HG03066 (cell line): ENCODE results near the gene ARHGDIA.

Experiments used
- ATAC-seq: cut with Tn5 transposase; IDR thresholded peaks from one replicate; pipeline ENCODE4 v1.9.1; 2021; ENCODE audit warnings: low read depth; ENCODE audit not compliant: unreplicated experiment

ARHGDIA gene

DNA sequence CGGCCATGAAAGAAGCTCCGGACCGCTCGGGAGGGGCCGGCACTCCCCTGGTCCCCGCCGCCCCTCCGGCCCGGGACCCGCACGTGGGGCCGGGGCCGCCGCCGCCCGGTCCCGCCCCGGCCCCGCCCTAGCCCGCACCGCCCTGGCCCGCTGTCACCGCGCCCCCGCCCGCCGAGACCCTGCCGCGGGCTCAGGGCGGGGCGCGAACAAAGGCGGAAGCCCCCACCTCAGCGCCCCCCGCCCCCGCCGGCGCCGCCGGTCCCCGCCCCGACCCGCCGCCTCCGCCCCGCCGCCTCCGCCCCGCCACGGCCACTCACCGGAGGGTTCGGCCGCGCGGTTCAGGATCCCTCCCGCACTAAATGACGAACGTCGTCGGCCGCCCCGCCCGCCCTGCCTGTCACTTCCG lies at the start of gene ARHGDIA:
Gene ARHGDIA, minus strand, starts transcription at position 357 of the 406 bp plus-strand sequence. CDS start 1,407 bp downstream, outside the sequence.
- peak; percentile 19 for ATAC-seq

DNA sequence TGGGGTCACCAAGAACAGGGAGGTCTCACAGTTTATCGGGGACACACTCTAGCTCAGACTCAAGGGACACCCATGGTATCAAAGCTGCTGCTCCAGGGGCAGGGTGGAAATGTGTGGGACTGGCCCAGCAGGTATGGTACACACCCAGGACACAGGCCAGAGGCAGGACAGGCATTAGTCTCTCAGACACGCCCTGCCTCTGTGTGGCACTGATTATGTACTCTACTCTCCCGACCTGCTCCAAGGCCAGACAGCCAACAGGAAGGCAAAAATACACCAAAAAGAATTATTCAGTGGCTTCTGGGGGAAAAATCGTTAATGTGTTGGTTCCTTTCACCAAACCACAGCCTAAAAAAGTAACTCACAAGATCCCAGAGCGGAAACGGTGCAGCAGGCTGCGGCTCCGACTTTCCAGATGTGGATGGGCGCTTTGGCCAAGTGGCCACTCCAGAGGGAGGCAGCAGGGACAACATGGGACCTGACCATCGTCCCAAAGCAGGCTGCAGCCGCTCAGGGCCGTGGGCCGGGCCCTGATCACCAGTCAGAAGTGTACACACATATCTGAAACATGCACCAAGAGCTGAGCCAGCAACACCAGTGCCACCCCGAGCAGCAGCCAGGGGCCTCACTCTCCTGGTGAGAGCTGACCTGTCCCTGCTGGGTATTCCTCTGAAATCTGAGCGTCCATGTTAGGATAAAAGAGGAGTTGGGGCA lies 47.9 kb upstream of the ARHGDIA start:
- no peak for ATAC-seq

DNA sequence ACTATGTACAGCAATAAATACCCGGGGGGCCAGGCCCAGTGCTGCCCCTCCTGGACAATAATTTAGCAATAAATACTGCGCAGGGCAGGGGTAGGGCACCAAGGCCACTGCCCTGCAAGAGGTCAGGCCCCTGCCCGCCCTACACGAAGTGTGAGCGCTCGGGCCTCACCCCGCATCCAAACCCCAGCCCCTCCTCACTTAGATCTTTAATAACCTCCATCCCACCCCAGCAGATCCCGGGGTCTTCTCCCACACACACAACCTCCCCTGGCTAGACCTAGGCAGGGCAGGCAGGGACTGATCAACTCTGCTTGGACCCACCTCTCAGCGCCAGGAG lies 47.2 kb upstream of the ARHGDIA start:
- ATAC-seq = peak; percentile 30

DNA sequence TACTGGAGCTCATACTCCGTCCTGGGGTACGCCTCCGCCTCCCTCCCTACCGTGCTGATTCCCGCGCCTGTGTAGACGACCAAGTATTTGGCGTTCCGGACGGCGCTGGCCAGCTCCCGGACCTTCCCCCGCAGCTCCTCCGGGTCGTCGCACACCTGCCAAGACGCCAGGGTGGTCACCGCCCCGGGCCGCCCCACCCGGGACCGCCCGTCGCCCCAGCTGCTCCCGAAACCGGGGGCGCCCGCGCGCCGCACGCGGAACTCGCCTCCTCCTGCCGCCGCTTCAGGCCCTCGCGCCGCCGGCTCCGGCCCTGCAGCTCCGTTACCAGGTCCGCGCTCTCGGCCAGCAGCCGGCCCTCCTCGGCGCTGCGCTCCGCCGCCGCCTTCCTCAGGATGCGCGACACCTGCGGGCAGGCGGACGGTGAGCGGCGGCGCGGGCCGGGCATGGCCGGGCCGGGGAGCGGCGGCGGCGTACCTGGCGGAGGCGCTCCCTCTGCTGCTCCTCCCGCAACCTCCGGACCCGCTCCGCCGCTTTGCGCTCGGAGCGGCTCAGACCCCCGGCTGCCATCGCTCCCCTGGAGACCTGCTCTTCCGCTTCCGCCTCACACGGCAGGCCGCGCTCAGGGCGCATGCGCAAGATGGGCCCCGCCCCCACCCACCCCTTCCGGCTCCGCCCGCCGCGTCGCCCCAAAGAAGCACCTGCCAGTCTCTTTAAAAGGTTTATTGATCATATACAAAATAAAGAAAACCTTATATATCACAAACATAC lies 46.6 kb upstream of the ARHGDIA start, which contains the start of gene SIRT7:
Gene SIRT7, minus strand, starts transcription at position 612 of the 768 bp plus-strand sequence. Its CDS starts 45 bp downstream, at position 567.
- peak; percentile 69 for ATAC-seq

DNA sequence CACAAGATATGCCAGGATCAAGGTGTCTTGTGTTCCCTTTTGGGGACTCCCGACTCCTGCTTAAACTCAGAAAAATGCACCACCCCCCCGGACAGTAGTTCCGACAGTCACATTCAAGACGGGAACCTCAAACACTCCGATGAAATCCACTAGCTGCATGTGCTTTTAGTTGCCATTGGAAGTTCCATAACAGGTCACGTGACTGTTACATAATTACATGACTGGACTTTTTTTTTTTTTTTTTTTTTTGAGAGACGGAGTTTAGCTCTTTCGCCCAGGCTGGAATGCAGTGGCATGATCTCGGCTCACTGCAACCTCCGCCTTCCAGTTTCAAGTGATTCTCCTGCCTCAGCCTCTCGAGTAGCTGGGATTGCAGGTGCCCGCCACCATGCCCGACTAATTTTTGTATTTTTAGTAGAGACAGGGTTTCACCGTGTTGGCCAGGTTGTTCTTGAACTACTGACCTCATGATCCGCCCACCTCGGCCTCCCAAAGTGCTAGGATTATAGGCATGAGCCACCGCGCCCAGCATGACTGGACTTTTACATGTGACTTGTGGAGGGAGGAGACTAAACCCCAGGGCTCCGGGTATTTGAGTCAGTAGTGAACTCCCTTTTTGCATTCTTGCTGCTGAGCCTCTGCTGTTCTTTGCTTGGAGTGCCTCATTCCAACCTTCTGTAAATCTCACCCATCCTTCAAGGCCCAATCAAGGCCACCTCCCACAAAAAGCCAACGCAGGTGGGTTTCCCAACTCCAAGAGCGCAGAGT lies 45.3 kb upstream of the ARHGDIA start:
- no peak for ATAC-seq

DNA sequence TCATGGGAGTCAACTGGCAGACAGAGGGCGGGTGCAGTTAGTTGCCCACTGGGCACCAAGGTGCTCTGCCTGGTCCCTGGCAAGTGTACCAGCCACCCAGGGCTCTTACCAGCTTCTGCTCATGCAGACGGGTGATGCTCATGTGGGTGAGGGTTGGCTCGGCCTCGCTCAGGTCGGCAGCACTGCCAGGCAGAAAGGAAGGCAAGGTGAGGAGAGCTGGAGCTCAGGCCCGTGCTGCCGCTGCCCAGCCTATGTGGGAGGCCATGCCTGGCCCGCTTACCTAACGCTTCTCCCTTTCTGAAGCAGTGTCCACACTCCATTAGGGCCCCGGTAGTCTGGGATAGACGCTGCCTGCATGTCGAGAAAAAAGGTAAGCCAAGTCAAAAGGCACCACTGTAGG lies 44.2 kb upstream of the ARHGDIA start:
- ATAC-seq = no peak

DNA sequence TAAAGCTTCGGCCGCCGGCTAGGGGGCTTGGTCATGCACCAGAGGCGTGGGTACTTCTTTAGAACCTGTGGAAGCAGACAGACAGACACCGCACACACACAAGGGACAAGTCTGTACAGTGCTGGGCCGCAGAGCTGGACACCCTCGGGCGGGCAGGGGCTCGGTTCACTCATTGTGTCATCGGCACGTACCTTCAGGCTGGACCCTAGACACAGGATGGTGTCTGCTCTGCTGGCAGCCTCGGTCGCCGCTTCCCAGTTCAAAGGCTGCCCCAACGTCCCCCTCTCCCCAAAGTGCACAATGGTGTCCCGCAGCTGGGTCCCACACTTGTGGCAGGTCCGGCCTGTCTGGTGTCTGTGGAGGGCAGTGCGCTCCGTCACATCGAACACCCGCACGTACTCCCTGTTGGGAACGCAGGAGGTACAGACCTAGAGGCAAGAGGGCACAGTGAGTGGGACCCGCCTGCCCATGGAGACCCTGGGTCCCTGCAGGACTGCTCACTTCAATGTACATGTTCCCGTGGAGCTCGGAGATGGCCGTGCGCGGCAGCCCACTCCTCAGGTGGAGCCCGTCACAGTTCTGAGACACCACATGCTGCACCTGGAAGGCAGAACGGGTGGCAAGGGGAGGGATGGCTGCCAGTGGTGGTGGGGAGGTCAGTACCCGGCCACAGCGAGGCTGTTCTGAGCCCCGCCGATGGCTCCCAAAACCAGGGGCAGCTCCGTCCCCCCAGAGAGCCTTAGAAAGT lies 43.1 kb upstream of the ARHGDIA start:
- no peak for ATAC-seq

DNA sequence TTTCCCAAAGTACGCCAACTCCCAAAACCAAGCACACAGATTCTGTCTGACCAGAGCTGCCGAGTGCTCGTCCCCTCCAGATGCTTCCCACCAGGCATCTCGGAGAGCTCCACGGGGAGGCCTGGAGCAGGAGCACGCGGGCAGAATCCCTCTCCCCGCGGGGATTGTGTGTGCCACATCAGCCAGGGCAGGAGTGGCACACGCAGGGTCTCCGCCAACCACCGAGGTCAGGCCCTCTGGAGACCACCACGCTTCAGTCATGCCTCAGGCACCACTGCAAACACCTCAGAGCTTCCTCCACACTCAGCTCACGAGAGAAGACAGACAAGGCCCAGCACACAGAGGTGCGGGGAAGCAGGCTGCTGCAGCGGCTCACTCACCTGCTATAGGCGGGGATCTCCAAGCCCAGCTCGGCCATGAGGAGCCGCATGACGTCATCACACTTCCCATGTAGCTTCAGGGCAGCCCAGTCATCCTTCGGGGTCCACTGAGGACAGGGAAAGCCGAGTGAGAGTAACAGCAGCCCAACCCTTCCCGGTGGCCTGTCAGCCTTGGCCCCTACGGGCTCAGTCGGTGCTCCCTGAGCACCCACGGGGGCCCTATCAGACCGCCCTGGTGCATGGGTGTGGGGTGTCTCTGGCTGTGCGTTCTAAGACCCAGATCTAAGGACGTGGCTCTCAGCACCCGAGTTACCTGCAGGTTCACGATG lies 42.4 kb upstream of the ARHGDIA start:
- ATAC-seq = no peak

DNA sequence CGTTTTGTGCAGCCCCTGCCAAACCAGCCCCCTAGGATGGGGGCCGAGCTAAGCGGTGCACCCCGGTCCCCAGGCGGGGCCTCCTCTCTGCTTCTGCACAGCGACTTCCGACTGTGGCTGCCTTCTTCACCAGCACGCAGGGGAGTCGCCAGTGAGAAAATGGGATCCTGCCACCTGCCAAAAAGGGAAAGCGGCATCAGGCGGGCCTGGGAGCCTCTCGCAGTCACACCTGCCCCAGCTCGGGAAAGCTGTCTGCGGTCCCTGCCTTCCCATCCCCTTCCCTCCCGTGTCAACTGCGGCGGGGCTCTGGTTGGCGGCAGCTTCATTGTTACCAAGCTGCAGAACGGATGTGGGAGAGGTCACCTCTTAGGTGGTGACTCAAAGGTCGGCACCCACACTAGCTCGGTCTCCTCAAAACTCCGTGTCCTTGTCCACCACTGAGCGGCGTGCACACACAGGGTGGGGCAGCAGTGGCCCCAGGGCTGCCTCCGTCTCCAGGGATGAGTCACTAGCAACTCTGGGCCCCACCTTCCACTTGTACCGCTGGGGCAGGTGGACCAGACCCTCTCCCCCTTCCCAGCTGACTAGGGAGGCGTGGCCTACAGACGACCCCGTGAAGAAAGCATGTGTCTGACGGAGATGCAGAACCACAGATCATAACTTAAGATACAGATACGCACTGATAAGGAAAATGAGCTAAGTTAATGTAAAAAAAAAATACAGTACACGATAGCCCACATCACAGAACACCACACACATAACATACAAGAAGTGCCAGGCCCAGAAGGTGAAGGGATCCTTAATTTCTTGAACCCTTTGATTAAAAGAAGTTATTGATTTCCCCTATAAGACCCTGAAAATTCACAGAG lies 41.5 kb upstream of the ARHGDIA start:
- no peak for ATAC-seq

DNA sequence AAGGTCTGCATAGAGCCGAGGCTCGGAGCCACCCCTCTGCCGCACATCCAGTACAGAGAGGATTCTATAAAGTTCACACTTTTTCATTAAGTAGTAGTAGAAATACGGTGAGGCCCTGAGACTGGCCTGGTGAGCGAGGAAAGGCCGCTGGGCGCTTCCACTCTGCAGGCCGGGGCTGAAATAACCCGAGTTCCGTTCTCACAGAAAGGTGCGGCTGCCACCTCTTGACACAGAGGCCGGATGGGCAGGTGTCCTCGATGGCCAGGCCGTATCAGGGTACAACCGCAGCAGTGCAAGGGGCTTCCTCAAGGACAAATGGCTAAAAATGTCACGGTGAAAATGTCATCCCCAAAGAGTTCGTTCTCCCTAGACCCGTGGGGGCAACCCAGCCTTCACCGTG lies 40.8 kb upstream of the ARHGDIA start:
- ATAC-seq = no peak

DNA sequence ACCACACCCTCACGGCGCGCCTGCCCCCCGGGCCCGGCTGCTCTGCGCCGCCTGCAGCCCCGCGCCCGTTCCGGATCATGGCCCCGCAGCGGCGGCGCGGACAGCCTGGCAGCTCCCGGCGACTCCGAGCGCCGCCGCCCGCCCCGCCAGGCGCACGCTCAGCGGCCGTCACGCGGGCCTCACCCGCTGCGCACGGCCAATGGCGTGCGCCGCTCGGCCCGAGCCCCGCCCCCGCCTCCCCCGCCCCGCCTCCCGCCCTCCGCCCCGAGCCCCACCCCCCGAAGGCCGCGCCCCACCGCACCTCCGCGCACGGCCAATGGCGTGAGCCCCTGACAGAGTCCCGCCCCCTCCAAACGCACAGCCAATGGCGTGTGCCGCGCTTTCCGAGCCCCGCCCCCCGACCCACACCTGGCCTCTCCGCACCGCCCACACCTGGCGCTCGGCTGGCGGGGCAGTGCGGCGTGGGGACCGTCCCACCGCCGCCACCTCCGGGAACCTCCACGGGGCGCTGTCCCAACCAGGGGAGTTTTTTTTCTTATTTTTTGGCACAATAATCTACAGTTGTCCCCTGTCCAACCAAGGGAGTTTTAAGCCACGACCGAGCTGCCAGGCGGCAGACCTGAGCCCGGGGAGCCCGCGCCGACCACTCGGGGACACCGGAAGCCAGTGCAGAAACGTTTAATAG lies 40.3 kb upstream of the ARHGDIA start, which contains the start of gene PCYT2:
Gene PCYT2, minus strand, starts transcription at position 123 of the 685 bp plus-strand sequence. Its CDS starts 44 bp downstream, at position 79.
- peak; percentile 81 for ATAC-seq

DNA sequence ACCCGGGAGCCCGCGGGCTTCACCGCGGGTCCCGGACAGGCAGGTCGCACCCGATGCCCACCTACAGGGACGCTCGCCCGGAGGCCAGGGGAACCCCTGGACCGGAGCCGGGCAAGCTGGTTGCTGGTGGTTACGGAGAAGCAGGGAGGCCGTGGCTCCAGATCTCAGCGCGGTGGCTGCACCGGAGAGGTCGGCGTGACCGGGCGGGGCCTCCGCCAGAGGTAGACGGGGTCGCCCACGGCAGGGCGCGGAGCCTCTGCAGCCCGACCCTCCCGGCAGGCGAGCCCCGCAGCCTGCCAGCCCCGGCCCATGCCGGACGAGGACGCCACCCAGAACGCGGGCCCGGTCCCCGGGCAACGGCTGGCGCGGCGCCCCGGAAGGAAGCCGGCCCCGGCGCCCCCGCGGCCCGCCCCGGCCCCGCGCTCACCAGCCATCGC lies 39.7 kb upstream of the ARHGDIA start:
- ATAC-seq = peak; percentile 24

DNA sequence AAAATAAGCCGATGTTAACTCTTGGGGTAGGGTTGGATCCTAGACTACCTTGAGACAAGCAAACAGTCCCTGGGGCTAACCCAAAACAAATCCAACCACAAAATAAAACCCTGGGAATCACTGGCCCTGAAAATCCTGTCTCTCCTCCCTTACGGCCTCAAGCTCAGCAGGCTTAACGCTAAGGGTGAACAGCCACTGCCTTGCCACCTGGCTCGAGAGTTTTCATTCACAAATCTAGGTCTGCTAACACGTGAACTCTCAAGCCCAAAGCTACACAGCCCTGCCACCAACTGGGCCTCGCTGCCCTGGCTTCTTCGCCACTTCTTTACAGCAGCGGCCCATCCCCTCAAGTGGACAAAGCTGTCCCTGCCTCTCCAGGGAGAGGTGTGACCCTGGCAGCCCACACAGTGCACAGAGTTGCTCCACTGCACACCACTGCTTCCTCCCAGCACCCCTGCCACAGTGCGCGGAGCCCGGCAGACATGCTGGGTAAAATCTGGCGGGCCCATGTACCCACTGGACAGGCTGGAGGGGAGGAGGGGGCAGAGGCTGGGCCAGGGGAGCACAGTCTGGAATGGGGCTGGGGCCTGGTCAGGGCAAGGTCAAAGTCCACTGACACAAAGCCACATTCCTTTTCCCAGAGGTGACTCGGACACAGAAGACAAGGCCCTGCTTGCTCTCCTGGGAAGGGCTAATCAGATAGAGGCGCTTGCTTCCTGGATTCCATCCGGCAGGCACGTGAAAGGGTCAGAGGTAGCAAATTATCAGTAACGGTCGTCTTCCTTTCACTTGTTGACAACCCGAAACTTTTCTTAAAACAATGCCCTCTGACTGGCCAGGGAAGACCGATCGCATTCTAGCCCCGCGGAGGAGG lies 39.1 kb upstream of the ARHGDIA start:
- no peak for ATAC-seq

DNA sequence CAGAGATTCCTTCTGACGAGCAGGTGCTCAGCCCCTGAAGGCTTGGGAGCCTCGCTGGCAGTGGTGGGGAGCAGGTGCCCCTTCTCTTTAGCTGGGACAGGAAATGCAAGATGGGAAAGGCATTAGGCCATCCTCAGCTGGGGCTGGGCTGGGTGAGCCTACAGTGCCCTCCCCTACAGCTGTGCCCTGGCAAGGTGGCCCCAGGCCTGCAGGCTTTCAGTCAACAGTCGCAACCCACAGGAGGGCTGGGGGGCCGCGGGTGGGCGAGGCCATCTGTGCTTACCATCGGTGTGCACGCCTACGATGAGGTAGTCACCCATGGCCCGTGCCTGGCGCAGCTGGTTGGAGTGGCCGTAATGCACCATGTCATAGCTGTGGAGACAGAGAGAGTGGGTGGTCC lies 38.1 kb upstream of the ARHGDIA start:
- ATAC-seq = no peak

DNA sequence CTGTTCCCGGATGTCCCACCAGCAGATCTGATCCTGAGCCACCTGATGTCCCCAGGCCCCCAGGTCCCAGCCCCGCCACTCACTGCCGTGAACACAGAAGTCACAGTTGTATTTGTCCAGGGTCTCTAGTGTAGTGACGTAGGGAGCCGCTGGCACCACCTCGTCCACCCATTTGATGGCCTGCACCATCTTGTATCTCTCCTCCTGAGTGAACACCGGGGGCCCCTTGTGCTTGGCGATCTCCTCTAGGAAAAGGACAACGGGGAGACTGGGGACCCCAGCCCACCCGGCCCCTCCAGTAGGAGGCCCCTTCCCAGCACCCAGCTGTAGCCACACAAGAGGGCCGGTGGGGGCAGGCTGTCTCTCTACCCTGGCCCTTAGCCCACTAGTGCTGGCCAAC lies 37.7 kb upstream of the ARHGDIA start:
- ATAC-seq = no peak

DNA sequence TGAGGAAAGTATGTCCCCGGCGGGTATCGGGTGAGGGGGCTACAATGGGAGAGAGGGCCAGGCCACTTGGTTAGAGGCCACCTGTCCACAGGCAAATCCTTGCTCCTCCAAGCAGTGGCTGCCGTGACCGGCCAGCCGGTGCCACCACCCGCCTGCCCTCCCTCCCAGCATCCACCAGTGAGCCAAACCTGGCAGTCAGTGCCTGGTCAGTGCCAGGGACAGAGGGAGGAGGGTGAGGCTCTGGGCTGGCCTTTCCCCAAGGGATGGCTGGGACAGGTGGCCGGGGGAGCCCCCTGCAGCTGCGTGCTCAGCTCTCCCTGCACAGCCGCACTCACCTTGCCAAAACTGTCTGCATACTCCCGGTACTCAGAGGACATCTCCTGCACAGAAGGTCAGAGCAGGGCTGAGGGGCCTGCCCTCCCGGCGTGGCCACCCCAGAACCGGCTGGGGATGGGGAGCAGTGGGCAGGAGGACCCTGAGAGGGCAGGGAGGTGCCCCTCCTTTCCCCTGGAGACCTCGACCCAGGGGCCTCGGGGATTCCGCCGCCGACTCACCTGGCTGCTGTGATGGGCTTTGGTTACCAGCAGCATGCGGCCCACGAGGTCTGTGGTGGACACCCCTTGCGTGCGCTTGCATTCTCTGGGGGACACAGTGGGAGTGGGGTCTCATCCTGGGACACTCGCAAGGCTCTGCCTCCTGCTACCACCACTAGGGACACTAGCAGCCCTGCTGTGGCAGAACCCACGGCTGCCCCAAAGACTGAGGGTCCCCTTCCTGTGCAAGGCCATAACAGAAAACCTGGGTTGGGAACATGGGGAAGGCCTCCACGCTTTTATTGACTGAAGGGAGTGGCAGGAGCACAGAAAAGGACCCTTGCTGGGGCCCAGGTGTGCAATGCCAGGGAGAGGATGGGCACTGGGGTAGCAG lies 36.3 kb upstream of the ARHGDIA start:
- ATAC-seq = no peak
